IMR-90 (cell line): ENCODE results near the gene HK3.

ENCODE experiments used
- CTCF ChIP-seq: conservative IDR thresholded peaks from 2 replicates; pipeline ENCODE4 v1.5.1; 2012; ENCODE audit warnings: mild to moderate bottlenecking, low read depth, low read length, improper control_type of control experiment
- POLR2A ChIP-seq: IDR thresholded peaks from 2 replicates; pipeline ENCODE4 v1.6.1; 2012; ENCODE audit warnings: mild to moderate bottlenecking, low read depth, low read length

DNA sequence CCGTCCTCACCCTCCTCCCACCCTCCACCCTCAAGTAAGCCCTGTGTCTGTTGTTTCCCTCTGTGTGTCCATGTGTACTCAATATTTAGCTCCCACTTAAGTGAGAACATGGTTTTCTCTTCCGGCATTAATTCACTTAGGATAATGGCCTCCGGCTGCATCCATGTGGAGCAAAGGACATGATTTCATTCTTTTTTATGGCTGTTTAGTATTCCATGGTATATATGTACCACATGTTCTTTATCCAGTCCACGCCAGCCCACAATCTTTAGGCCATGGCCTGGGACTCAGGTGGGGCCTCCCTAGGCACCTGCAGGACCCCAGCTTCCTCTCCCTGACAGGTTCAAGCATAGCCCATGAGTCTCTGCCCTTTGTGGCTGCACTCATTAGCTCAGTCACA lies 65.9 kb downstream of the HK3 start:
- TF ChIP-seq CTCF: no peak
- TF ChIP-seq POLR2A: no peak
